IMR-90 (cell line): Measurements from ENCODE around the gene PYCR2. TPM values are rescaled to one million over a fixed set of nuclear protein-coding genes. Genes with fewer than 3 reads are reported as not detected.

Experiments used
- ATAC-seq: fragments of 200-7000 bp; cut with Tn5 transposase; 2 replicates; pipeline ENCODE4 v1.9.1; 2020; ENCODE audit warnings: low read depth, mild to moderate bottlenecking, moderate library complexity
- BruUV-seq: library from RNA; stranded (reverse); fragments of 400-500 nt; replicated peaks from 2 replicates; lab custom pipeline; 2021; lab: Mats Ljungman, UMichigan
- CTCF ChIA-PET: fragments of 300-600 bp; formaldehyde crosslinking; extraction: SDS; loops from one replicate; lab custom pipeline; 2021; ENCODE audit warnings: antibody characterized with exemption; lab: Yijun Ruan, JAX
- POLR2A ChIA-PET: fragments of 300-600 bp; sonication (Branson Sonifier 250); formaldehyde crosslinking; loops from one replicate; lab custom pipeline; 2022; ENCODE audit warnings: antibody characterized with exemption; ENCODE audit not compliant: unreplicated experiment; lab: Charles Lee
- DNase-seq: peaks from one replicate; pipeline ENCODE4 v3.0.0; 2013
- H2AFZ ChIP-seq: replicated peaks from 2 replicates; pipeline ENCODE3; 2013; ENCODE audit warnings: low read length, mild to moderate bottlenecking; ENCODE audit not compliant: poor library complexity
- H2AK5ac ChIP-seq: 2 replicates; pipeline ENCODE4 v1.6.1; 2013; ENCODE audit warnings: low read depth, low read length, inconsistent platforms
- H2AK9ac ChIP-seq: replicated peaks from 2 replicates; pipeline ENCODE3; 2013; ENCODE audit warnings: mild to moderate bottlenecking, low read depth, low read length, moderate library complexity; ENCODE audit not compliant: poor library complexity
- H2BK120ac ChIP-seq: 2 replicates; pipeline ENCODE4 v1.6.1; 2013; ENCODE audit warnings: low read depth, low read length, inconsistent platforms
- H2BK15ac ChIP-seq: 3 replicates; pipeline ENCODE4 v1.6.1; 2013; ENCODE audit warnings: low read depth, low read length, inconsistent platforms
- H2BK20ac ChIP-seq: 2 replicates; pipeline ENCODE4 v1.6.1; 2013; ENCODE audit warnings: low read depth, mild to moderate bottlenecking, inconsistent platforms, low read length, moderate library complexity
- H2BK5ac ChIP-seq: 2 replicates; pipeline ENCODE4 v1.6.1; 2013; ENCODE audit warnings: mild to moderate bottlenecking, low read depth, low read length, inconsistent platforms; ENCODE audit not compliant: poor library complexity, severe bottlenecking
- H3K14ac ChIP-seq: replicated peaks from 2 replicates; pipeline ENCODE4 v1.6.1; 2013; ENCODE audit warnings: low read depth, low read length, inconsistent platforms
- H3K18ac ChIP-seq: 2 replicates; pipeline ENCODE4 v1.6.1; 2013; ENCODE audit warnings: low read depth, low read length, control low read depth
- H3K23ac ChIP-seq: 2 replicates; pipeline ENCODE4 v1.6.1; 2013; ENCODE audit warnings: low read depth, low read length, inconsistent platforms
- H3K27ac ChIP-seq: 2 replicates; pipeline ENCODE4 v1.5.1; 2013; ENCODE audit warnings: mild to moderate bottlenecking, control low read depth, low read length; ENCODE audit not compliant: insufficient read depth
- H3K27me3 ChIP-seq: 2 replicates; pipeline ENCODE4 v1.6.1; 2013; ENCODE audit warnings: low read length; ENCODE audit not compliant: control insufficient read depth, insufficient read depth
- H3K36me3 ChIP-seq: 2 replicates; pipeline ENCODE4 v1.6.1; 2013; ENCODE audit warnings: low read length, mixed read lengths; ENCODE audit not compliant: control insufficient read depth, insufficient read depth
- H3K4ac ChIP-seq: 2 replicates; pipeline ENCODE4 v1.6.1; 2013; ENCODE audit warnings: low read depth, low read length, inconsistent platforms
- H3K4me1 ChIP-seq: 2 replicates; pipeline ENCODE4 v1.6.1; 2013; ENCODE audit warnings: low read length, mixed read lengths; ENCODE audit not compliant: control insufficient read depth, insufficient read depth
- H3K4me2 ChIP-seq: 2 replicates; pipeline ENCODE4 v1.6.1; 2013; ENCODE audit warnings: low read depth, mild to moderate bottlenecking, control low read depth, low read length, moderate library complexity
- H3K4me3 ChIP-seq: 2 replicates; pipeline ENCODE4 v1.5.1; 2013; ENCODE audit warnings: low read depth, mild to moderate bottlenecking, control low read depth, low read length, moderate library complexity; ENCODE audit not compliant: insufficient read depth
- H3K56ac ChIP-seq: 2 replicates; pipeline ENCODE4 v1.6.1; 2013; ENCODE audit warnings: low read length, inconsistent platforms; ENCODE audit not compliant: insufficient read depth; ENCODE audit errors: extremely low read depth
- H3K79me1 ChIP-seq, 2 experiments: 2 replicates each; pipeline ENCODE4 v1.6.1; 2013; ENCODE audit warnings: low read length in 2 of 2, inconsistent platforms in 1 of 2, low read depth in 1 of 2
- H3K9ac ChIP-seq: 2 replicates; pipeline ENCODE4 v1.6.1; 2013; ENCODE audit warnings: low read depth, low read length, control low read depth
- H3K9me1 ChIP-seq: 2 replicates; pipeline ENCODE4 v1.6.1; 2013; ENCODE audit warnings: low read length, inconsistent platforms; ENCODE audit not compliant: insufficient read depth
- H3K9me3 ChIP-seq: 2 replicates; pipeline ENCODE4 v1.6.1; 2013; ENCODE audit warnings: low read length; ENCODE audit not compliant: control insufficient read depth, insufficient read depth
- H4K20me1 ChIP-seq: 2 replicates; pipeline ENCODE4 v1.6.1; 2013; ENCODE audit warnings: low read length, inconsistent platforms; ENCODE audit not compliant: insufficient read depth
- H4K5ac ChIP-seq: 2 replicates; pipeline ENCODE4 v1.6.1; 2013; ENCODE audit warnings: mild to moderate bottlenecking, low read depth, low read length, control low read depth
- H4K8ac ChIP-seq, 2 experiments: 2 replicates each; pipeline ENCODE4 v1.6.1; 2013; ENCODE audit warnings: low read depth in 2 of 2, low read length in 2 of 2, control low read depth in 1 of 2, inconsistent platforms in 1 of 2
- H4K91ac ChIP-seq: 2 replicates; pipeline ENCODE4 v1.6.1; 2013; ENCODE audit warnings: low read depth, low read length, inconsistent platforms; ENCODE audit not compliant: insufficient read depth
- BHLHE40 ChIP-seq: fragments of 150-350 bp; IDR thresholded peaks from 2 replicates; pipeline ENCODE4 v1.6.1; 2016; ENCODE audit warnings: mild to moderate bottlenecking, low read depth, low read length
- CEBPB ChIP-seq: IDR thresholded peaks from 2 replicates; pipeline ENCODE4 v1.6.1; 2012; ENCODE audit warnings: low read depth, low read length, improper control_type of control experiment
- CHD1 ChIP-seq: IDR thresholded peaks from 2 replicates; pipeline ENCODE4 v1.6.1; 2012; ENCODE audit warnings: low read depth, low read length, improper control_type of control experiment
- CTCF ChIP-seq: conservative IDR thresholded peaks from 2 replicates; pipeline ENCODE4 v1.5.1; 2012; ENCODE audit warnings: mild to moderate bottlenecking, low read depth, low read length, improper control_type of control experiment
- MAZ ChIP-seq: IDR thresholded peaks from 2 replicates; pipeline ENCODE4 v1.6.1; 2012; ENCODE audit warnings: low read depth, mild to moderate bottlenecking, low read length, improper control_type of control experiment, moderate library complexity, borderline replicate concordance
- POLR2A ChIP-seq: IDR thresholded peaks from 2 replicates; pipeline ENCODE4 v1.6.1; 2012; ENCODE audit warnings: mild to moderate bottlenecking, low read depth, low read length
- RAD21 ChIP-seq: IDR thresholded peaks from 2 replicates; pipeline ENCODE4 v1.6.1; 2012; ENCODE audit warnings: low read length, improper control_type of control experiment
- RCOR1 ChIP-seq: IDR thresholded peaks from 2 replicates; pipeline ENCODE4 v1.6.1; 2012; ENCODE audit warnings: mild to moderate bottlenecking, low read length, improper control_type of control experiment; ENCODE audit not compliant: insufficient replicate concordance
- RFX5 ChIP-seq: IDR thresholded peaks from 2 replicates; pipeline ENCODE4 v1.8.0; 2012; ENCODE audit warnings: low read depth, mild to moderate bottlenecking, low read length, moderate library complexity
- SMC3 ChIP-seq: fragments of 150-350 bp; IDR thresholded peaks from 2 replicates; pipeline ENCODE4 v1.6.1; 2016; ENCODE audit warnings: low read depth, mild to moderate bottlenecking, antibody characterized with exemption, low read length, moderate library complexity
- USF2 ChIP-seq: fragments of 150-350 bp; IDR thresholded peaks from 2 replicates; pipeline ENCODE4 v1.6.1; 2017; ENCODE audit warnings: mild to moderate bottlenecking, antibody characterized with exemption, low read length, low read depth
- WGBS, 2 experiments: methylation state at CpG; one replicate each; pipeline versions ENCODE4 v1.1.5 to v1.1.7; 2013; ENCODE audit warnings: missing lambda C conversion rate in 2 of 2; ENCODE audit not compliant: insufficient read length in 1 of 2; ENCODE audit errors: extremely low coverage in 2 of 2; 5-methylcytosine and 5-hydroxymethylcytosine counted together
- dilution Hi-C: fragments of 300-500 bp; cut with HindIII; formaldehyde crosslinking; loops from one replicate; pipeline ENCODE4 v1.14.3; 2018; ENCODE audit warnings: low sequenced_read_pairs; ENCODE audit not compliant: unreplicated experiment
- in situ Hi-C: fragments of 300-500 bp; cut with MboI; formaldehyde crosslinking; loops from 3 replicates; pipeline ENCODE4 v1.14.3; 2019; ENCODE audit warnings: low sequenced_read_pairs, inconsistent platforms, mixed read lengths
- intact Hi-C: fragments of 100-400 bp; cut with micrococcal nuclease; formaldehyde crosslinking; loops from 2 replicates; pipeline ENCODE4 v1.10.0; 2022
- polyA plus RNA-seq, 3 experiments: library from polyadenylated mRNA; depleted of rRNA; stranded (reverse); fragments of >200 nt; gene quantifications; 2 replicates each; pipeline ENCODE4 v1.2.3, GENCODE V29; 2012; ENCODE audit warnings: low replicate concordance in 1 of 3
- total RNA-seq: library from RNA; depleted of rRNA; stranded (reverse); fragments of >200 nt; gene quantifications from 2 replicates; pipeline ENCODE4 v1.2.3, GENCODE V29; 2012

Gene PYCR2
- total and polyA plus RNA-seq, 2 of the 4 experiments (the other 2 are of a cell fraction): 34.4 to 68.1 TPM

GRCh38 chr1:225890346-225891228, 33.5 kb downstream of the PYCR2 start (continued):
- no peak for TF ChIP-seq USF2

- Histone ChIP-seq H4K91ac (no peak overlapping the region), H3K27me3 (no peaks in the 10 kb centered on the region), H4K20me1 (no peaks in the 10 kb centered on the region), H2AFZ (no peak overlapping the region), H3K4me3 (no peak overlapping the region), H2BK5ac (no peak overlapping the region), H3K4ac (no peak overlapping the region), H3K9me1 (no peaks in the 10 kb centered on the region), H2BK20ac (no peak overlapping the region), H3K36me3 (no peaks in the 10 kb centered on the region), H3K4me1 (no peaks in the 10 kb centered on the region), H3K56ac (no peak overlapping the region), H2AK5ac (no peak overlapping the region), H2AK9ac (no peak overlapping the region), H3K9me3 (no peaks in the 10 kb centered on the region), H3K14ac (no peak overlapping the region), H2BK120ac (no peak overlapping the region), H3K27ac (no peak overlapping the region), H3K9ac (no peak overlapping the region), H3K4me2 (no peak overlapping the region), H3K79me1 (no peaks in the 10 kb centered on the region), H3K18ac (no peak overlapping the region), H4K5ac (no peak overlapping the region), H2BK15ac (no peak overlapping the region), H4K8ac (no peak overlapping the region), H3K23ac (no peak overlapping the region)
- TF ChIP-seq MAZ: no peak
- TF ChIP-seq RCOR1: no peak
- TF ChIP-seq CEBPB: no peak
- no peak for TF ChIP-seq USF2
- no peak for TF ChIP-seq BHLHE40
- no peak for TF ChIP-seq RFX5
- TF ChIP-seq SMC3: no peak
- no peak for TF ChIP-seq CTCF
- TF ChIP-seq POLR2A: no peak
- no peak for TF ChIP-seq CHD1
- TF ChIP-seq RAD21: no peak
- ChIA-PET POLR2A (interaction anchor here (0.5 kb wide), 1 partner anchor 163 kb away, joined by 5 read pairs; no protein-coding TSS in a partner anchor), CTCF (no interaction called here)
- no TSS peak for BruUV-seq
- dilution Hi-C loops (no loop called here), in situ Hi-C loops (no loop called here), intact Hi-C loops (no loop called here)
- ATAC-seq (no peak), DNase-seq (no peak)
- 82% methylated on average over 4 of the region's 5 CpGs; no CpG with 5 or more reads in 1 of the 2 experiments for WGBS, 2 experiments
Measured at GRCh38 chr1:225889743-225890142, 34.3 kb downstream of the PYCR2 start.
